GM08714 (cell line): Measurements from ENCODE around the gene IKBKE.

ENCODE experiments used
- H3K4me3 ChIP-seq: fragments of 200-500 bp; sonication (Bioruptor generic); 2 replicates; pipeline ENCODE4 v1.5.1; 2014; ENCODE audit warnings: mild to moderate bottlenecking, low read length, inconsistent platforms
- ZNF274 ChIP-seq: IDR thresholded peaks from 2 replicates; pipeline ENCODE4 v1.6.1; 2012; ENCODE audit warnings: mild to moderate bottlenecking, low read depth, low read length

IKBKE gene

DNA sequence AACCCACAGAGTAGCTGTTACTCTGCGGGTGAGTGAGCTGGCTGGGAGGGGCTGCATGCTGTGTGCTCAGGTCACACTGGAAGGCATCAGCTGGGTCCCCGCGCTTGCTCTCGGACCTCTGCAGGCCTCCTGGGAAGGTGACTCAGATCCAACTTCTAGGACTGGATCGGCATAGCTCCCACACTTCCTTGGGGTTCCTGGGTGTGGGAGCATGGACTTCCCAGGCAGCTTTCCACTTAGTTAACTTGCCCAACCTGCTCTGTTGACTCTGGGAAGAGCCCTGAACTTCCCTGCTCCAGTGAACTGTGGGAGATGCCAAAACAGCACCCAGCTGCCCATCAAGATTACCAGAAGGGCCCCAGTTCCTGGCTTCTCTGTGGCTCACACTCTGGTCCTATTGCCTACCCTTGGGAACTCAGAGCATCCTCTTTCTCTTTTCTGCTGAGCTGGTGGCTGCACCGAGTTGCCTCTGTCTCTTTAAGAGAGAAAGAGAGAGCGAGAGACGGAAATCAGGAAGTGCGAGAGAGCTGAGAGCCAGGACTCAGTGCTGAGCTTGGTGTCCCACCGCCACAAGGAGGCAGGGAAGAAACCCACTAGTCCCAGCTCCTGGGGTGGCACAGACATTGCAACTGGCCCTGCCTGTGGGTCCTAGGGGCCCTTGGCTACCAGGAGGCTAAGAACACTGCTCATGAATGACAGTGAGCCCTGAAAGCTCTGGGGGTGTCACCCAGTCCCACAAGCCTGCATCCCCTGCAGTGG is at the start of gene IKBKE:
IKBKE (plus strand) TSS at position 544 of the 759 bp plus-strand sequence. CDS start 2,752 bp downstream, outside the sequence.
- TF ChIP-seq ZNF274: no peak

DNA sequence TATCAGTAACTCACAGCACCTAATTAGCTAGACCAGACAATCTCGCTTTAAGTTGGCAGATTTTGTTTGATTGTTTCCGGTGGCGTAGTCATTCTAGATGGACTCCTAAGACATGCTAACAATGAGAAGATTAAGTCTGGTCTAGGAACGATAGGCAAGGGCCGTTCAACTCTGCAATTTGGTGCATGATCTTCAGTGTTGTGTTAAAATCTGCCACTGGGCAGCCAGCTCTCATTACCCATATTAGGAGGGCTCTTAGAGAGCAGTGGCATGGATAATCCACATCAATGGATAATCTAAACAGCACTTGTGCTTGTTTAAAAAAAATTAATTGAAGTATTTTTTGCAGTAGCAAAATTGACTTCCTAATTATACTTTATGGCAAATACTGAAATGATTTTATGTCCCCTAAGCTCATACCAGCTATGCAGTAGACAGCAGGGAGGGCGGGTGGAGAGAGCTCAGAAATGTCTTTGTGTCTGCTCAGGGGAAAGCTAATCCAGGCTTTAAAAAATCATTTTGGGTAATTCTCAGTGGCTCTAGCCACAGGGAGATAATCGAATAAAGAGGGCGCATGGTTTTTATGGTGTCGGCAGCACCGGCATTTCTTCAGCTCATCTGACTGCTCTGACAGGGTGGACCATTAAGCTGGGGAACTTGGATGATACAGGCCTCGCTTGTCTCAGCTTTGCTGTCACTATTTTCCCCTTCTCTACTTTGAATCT is 48.5 kb upstream of the IKBKE start:
- no peak for TF ChIP-seq ZNF274
- H3K4me3 ChIP-seq: no peak overlapping the region

More for the DNA sequence above, at the start of gene IKBKE:
- peak within 1 kb of the TSS; percentile 70 for H3K4me3 ChIP-seq

DNA sequence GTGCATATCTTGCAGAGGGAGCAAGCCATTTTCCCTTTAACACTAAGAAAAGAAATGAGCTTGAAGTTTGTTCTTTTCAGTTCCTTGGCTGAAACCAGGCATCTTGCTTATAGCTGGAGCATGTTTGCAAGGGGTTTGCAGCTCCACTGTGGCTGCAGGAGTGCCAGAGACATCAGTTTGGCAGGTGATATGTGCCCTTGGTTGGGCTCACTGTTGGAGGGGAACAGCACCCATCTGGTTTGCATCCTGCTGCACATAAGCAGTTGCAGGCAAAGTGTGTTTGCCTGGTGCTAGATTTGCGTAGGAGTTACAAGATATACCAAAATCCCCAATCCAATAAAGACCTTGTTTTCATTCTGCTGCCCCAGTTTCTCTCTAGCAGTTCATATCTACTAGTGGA is 47.8 kb upstream of the IKBKE start:
- no peak overlapping the region for H3K4me3 ChIP-seq
- no peak for TF ChIP-seq ZNF274

DNA sequence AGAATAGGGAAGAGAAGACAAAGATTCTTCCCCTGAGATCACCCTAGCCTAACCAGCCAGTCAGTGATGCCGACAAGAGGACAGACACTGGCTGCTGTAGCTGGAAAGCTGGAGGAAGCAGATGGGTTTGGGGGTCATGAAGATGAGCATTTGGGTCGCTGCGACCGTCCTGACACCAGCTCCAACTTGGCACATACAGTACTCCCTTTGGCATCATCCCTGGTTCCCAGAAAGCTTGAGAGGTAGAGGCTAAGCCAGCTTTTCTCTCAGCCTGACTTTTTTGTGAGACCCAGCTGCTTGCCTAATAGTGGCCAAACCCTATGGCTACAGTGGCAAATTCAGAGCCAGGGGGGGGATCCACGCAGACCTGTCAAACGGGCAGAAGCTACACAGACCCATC is 43.0 kb upstream of the IKBKE start:
- no peak for TF ChIP-seq ZNF274
- no peak overlapping the region for H3K4me3 ChIP-seq

DNA sequence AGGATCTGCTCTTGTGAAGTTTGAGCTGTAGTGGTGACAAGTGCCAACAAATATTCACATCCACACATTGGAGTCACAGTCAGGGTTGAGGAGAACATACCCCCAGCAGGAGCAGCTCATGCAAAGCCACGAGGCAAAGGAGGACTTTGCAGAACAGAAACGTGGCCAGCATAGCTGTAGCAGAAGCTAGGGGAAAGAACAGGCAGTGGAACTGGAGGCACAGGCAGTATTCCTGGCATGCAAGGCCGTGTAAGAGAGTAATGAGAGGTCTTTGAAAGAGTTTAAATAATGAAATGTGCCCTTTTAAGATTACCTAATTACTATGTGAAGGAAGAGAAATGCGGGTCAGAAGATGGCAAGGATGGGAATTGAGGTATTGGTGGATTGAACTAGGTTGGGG is 40.9 kb upstream of the IKBKE start:
- TF ChIP-seq ZNF274: no peak
- H3K4me3 ChIP-seq: no peak overlapping the region

DNA sequence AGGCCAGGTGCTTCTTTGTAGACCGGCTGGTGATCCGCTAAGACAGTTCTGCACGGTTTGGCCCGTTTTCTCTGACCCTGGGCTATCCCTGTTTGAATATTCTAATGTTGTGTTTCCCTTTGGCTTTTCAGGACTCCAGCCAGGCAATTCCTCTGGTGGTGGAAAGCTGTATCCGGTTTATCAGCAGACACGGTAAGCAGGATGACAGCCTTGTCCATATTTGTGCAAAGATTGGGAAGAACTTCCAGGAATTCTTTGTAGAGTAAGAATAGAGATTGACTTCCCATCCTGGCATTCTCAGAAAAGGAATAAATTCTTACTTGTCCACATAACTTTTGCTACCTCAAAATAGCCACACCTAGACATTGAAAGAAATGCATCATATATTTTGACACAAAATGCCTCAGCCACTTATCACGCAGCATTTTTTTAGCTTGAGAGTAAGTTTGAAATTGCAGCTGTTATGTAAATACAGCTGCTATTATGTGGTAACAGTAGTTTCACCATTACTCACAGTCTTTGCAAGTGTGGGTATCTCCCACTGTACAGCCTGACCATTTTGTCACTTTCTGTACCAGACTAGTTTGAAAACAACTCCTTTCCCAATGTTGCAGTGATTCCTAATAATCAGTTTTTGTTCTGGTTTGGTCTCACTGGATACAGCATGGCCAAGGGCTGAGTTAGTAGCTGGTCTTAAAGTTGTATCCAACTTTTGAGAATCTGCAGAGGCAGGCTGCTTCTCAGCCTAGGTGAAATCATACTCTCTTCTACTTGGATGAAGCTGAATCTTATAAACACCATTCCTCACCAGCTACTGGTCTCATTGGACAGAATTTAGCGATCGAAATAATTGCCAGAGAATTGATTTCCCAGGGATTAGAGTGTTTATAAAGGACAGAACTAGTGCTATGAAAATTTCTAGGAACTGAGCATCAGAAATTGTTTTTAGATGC is 40.0 kb upstream of the IKBKE start:
- no peak overlapping the region for H3K4me3 ChIP-seq
- TF ChIP-seq ZNF274: no peak

DNA sequence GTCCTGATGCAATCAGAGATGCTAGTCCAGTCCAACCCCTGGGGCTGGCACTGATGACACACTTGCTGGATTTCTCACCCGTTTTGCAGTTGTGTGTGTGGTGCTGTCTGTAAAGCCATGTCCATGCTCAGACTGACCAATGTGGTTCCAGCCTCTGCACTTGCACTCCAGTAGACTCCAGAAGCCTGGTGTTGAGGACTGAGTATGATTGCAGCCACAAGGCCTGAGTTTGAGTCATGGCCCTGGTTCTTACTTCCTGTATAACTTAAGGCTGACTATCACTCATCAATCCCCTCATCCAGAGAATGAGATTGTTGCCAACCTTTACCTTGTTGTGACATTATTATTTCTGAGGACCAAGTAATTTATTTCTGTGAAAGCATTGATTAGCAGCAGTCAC is 34.8 kb upstream of the IKBKE start:
- TF ChIP-seq ZNF274: no peak
- H3K4me3 ChIP-seq: no peak overlapping the region

DNA sequence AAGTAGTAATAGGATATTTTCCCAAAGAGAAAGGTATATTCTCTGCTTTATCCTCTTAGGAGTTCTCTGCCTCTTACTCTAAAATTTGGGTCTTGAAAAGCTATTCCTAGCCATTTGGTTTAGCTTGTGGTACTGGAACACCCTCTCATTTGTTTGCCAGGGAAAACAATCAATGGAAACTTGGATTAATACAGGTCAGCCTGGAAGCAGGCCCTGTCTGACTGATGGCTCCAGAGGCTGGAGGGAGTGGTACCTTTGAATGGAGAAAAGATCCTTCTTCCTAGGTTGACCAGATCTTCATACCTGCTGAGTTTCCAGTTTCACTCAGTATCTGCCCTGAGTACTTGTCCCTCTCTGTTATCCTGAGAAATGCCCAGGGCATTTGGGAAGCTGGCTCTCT is 31.7 kb upstream of the IKBKE start:
- TF ChIP-seq ZNF274: no peak
- no peak overlapping the region for H3K4me3 ChIP-seq

DNA sequence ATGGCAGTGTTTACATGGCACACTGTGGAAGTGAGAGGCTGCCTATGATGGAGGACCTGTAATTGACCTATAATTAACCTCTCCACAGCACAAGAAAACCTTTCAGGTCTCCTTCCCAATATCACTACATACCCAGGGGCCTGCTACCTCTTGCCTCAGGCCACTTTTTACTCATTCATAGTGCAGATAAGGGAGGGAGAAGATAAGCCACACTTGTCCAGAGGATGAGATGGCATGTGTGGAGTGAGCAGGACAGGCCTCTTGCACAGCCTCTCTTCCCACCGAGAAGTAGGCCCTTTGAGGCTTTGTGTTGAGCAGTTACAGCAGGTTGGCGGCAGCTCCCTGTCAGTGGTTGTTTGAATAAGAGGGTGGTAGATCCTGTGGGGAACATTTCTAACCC is 31.1 kb upstream of the IKBKE start:
- TF ChIP-seq ZNF274: no peak
- no peak overlapping the region for H3K4me3 ChIP-seq

DNA sequence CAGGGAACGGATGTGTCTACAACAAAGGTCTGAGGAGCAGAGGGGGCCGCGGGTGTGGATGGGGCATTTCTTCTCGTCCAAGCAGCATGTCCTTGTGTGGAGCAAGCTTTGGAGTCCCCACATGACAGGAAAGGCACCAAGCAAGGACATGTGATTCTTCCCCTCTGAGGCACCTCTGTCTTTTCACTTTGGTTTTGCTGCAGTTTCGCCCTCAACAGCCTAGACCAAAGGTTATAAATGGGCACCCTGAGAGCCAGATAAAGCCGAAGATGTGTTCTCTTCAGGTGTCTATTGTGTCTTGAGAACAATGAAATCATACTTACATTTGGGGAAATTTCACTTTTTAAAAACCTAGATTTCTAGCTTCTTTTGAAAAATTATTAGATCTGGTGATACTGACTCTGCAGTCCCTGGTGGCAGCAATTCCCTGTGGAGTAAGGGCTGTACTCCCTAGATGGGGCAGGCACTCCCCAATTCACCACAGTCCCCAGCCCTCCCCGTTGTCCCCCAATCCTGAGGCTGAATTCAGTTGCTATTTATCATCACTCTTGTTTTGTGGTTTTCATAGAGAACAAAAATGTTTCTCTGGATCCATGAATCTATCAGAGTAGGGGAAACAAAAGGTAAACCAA is 28.8 kb upstream of the IKBKE start:
- no peak overlapping the region for H3K4me3 ChIP-seq
- no peak for TF ChIP-seq ZNF274

DNA sequence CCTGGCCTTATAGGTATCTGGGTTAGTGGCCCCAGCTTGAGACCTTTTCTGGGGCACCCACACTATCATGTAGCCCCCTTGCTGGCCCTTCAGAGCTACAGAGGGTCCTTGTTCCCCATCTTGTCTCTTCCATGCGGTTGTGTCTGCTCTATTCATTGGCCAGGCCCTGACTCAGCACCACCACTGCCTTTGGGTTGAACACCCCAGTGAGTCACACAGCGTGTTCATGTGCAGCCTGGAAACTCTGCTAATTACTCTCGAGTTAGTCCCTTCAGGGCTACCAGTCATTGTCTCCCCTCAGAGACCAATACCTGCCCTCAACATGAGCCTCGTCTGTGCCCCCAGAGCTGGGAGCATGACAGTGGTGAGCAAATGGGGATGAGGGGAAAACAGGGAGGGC is 28.2 kb upstream of the IKBKE start:
- TF ChIP-seq ZNF274: no peak
- no peak overlapping the region for H3K4me3 ChIP-seq

DNA sequence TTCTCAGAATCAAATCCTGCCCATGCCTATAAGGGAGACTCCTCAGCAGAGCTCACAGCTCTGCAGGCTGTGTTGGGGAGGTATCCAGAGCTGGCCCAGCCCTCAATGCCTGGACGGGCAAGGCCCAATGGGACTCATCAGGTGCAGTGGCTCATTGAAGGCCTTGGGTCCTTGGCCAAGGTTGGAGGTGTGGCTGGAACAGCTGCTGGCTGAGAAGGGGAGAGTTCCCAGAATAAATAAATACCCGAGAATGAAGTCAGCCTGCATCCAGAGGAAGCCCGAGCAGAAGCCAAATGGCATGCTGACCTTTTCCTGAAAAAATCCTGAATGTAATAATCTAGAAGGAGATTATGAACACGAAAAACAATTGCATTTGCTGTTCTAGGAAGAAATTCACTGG is 25.2 kb upstream of the IKBKE start:
- TF ChIP-seq ZNF274: no peak

DNA sequence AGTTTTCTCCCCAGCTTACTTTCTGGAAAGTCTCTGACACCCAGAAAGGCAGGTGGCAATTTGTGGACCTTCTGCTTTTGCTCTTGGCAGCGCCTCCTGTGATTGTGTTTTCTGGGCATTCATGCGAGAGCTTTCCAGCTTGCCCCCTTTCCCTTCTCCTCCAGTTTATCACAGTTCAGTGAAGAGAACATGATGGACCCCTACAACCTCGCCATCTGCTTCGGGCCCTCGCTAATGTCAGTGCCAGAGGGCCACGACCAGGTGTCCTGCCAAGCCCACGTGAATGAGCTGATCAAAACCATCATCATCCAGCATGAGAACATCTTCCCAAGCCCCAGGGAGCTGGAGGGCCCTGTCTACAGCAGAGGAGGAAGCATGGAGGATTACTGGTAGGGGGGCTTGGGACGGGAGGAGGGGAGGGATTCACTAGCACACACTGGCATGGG is 24.3 kb upstream of the IKBKE start:
- H3K4me3 ChIP-seq: no peak overlapping the region
- TF ChIP-seq ZNF274: no peak

More for the DNA sequence above, 25.2 kb upstream of the IKBKE start:
- H3K4me3 ChIP-seq: no peak overlapping the region

DNA sequence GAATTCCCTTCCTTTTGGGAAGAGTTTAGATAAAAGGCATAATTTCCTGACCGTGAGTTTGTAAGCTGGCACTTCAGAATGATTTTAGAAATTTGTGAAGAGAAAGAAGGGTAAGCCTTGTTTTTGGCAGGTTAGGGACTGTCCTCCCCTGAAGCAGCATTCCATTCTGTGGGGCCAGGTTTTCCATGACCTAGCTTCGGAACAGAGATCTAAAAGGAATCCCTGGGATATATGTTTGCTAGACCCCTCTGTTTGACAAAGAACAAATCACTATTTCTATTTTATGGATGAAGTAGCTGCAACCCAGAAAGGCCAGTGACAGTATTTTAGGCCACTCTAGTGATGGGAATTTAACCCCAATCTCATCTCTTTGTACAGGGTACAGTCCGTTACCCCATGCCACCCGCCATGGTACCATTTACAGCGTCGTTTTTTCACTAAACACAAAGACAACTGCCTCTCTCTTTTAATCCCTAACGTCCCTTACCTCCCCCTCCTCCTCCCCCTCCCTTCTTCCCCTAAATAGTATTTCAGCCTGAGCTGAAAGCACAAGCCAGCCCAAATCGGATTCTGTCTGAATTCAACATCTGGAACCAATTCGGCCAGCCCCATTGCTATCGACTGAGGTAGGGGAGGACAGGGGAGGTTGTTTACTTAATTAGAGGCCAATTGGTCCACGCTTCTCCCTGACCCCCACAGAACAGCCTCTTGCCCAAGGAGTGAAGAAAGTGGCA is 23.4 kb upstream of the IKBKE start:
- H3K4me3 ChIP-seq: no peak overlapping the region
- no peak for TF ChIP-seq ZNF274
